HuH-7.5 (cell line): ENCODE data around the gene TBRG4.

Experiments used
- DNase-seq: peaks from one replicate; pipeline ENCODE4 v3.0.0; 2011; ENCODE audit warnings: low spot score

Gene TBRG4

GRCh38 chr7:45054442-45054841 lies 57.1 kb downstream of the TBRG4 start:
- DNase-seq: no peak

GRCh38 chr7:45053941-45054340 lies 57.6 kb downstream of the TBRG4 start:
- no peak for DNase-seq

- DNase-seq: no peak
These were observed 58.1 kb downstream of the TBRG4 start for GRCh38 chr7:45053401-45053800.

- DNase-seq: no peak
These were observed 59.5 kb downstream of the TBRG4 start for GRCh38 chr7:45052011-45052410.

GRCh38 chr7:45050198-45050597 lies 61.3 kb downstream of the TBRG4 start:
- no peak for DNase-seq
